OCI-LY1 (cell line): Measurements from ENCODE around the gene YTHDC1.

Source experiments
- H2AFZ ChIP-seq: fragments of 200-600 bp; sonication (generic), shearing (Covaris generic); 2 replicates; pipeline ENCODE4 v1.6.0; 2014; ENCODE audit warnings: antibody characterized with exemption, mild to moderate bottlenecking, low read length
- H3F3A ChIP-seq: fragments of 200-600 bp; sonication (generic), shearing (Covaris generic); 2 replicates; pipeline ENCODE4 v1.6.0; 2014; ENCODE audit warnings: mild to moderate bottlenecking, antibody characterized with exemption, low read length, moderate library complexity; ENCODE audit not compliant: insufficient read depth
- H3K27ac ChIP-seq: fragments of 200-600 bp; sonication (generic); 2 replicates; pipeline ENCODE4 v1.5.1; 2014; ENCODE audit warnings: low read length, mixed run types, mild to moderate bottlenecking, low read depth; ENCODE audit not compliant: poor library complexity, severe bottlenecking
- H3K27me3 ChIP-seq: fragments of 200-600 bp; sonication (generic); 2 replicates; pipeline ENCODE4 v1.6.0; 2014; ENCODE audit warnings: antibody characterized with exemption, mild to moderate bottlenecking, low read length, moderate library complexity; ENCODE audit not compliant: insufficient read depth
- H3K36me3 ChIP-seq: fragments of 200-600 bp; sonication (generic); 2 replicates; pipeline ENCODE4 v1.6.1; 2014; ENCODE audit warnings: mild to moderate bottlenecking, antibody characterized with exemption, low read length, moderate library complexity, mixed read lengths; ENCODE audit not compliant: insufficient read depth
- H3K4me1 ChIP-seq: fragments of 200-600 bp; sonication (generic); 2 replicates; pipeline ENCODE4 v1.5.1; 2014; ENCODE audit warnings: mild to moderate bottlenecking, low read length, moderate library complexity; ENCODE audit not compliant: insufficient read depth, severe bottlenecking
- H3K4me2 ChIP-seq: fragments of 200-600 bp; sonication (generic), shearing (Covaris generic); 2 replicates; pipeline ENCODE4 v1.6.1; 2014; ENCODE audit warnings: low read length
- H3K4me3 ChIP-seq: fragments of 200-600 bp; sonication (generic); 2 replicates; pipeline ENCODE4 v1.5.1; 2014; ENCODE audit warnings: low read length, low read depth, mild to moderate bottlenecking, mixed read lengths; ENCODE audit not compliant: poor library complexity, severe bottlenecking
- H3K79me2 ChIP-seq: fragments of 200-600 bp; shearing (Covaris generic); 2 replicates; pipeline ENCODE4 v1.6.1; 2016; ENCODE audit warnings: mixed run types, low read length, mixed read lengths; ENCODE audit not compliant: insufficient read depth
- H3K9ac ChIP-seq: fragments of 200-600 bp; sonication (generic), shearing (Covaris generic); 2 replicates; pipeline ENCODE4 v1.6.1; 2014; ENCODE audit warnings: mild to moderate bottlenecking, low read length, mixed read lengths
- H3K9me2 ChIP-seq: fragments of 200-600 bp; sonication (generic), shearing (Covaris generic); 2 replicates; pipeline ENCODE4 v1.6.1; 2014; ENCODE audit warnings: low read depth, mild to moderate bottlenecking, low read length, mixed read lengths
- H3K9me3 ChIP-seq: fragments of 200-600 bp; shearing (Covaris generic); 2 replicates; pipeline ENCODE4 v1.6.1; 2014; ENCODE audit warnings: low read length, mixed read lengths
- H4K20me1 ChIP-seq: fragments of 200-600 bp; sonication (generic), shearing (Covaris generic); 2 replicates; pipeline ENCODE4 v1.6.0; 2016; ENCODE audit warnings: mild to moderate bottlenecking, low read length; ENCODE audit not compliant: insufficient read depth
- EZH2 ChIP-seq: fragments of 200-600 bp; sonication (generic), shearing (Covaris generic); IDR thresholded peaks from 2 replicates; pipeline ENCODE4 v1.8.0; 2017; ENCODE audit warnings: borderline replicate concordance, mixed run types, mild to moderate bottlenecking, antibody characterized with exemption, low read length, moderate library complexity, mixed read lengths
- TF ChIP-seq, protein P1 (sequence below): fragments of 200-600 bp; sonication (generic), shearing (Covaris generic); IDR thresholded peaks from 2 replicates; pipeline ENCODE4 v1.5.1; 2017; ENCODE audit warnings: mild to moderate bottlenecking, antibody characterized with exemption, low read length, moderate library complexity, mixed read lengths

The YTHDC1 gene

DNA sequence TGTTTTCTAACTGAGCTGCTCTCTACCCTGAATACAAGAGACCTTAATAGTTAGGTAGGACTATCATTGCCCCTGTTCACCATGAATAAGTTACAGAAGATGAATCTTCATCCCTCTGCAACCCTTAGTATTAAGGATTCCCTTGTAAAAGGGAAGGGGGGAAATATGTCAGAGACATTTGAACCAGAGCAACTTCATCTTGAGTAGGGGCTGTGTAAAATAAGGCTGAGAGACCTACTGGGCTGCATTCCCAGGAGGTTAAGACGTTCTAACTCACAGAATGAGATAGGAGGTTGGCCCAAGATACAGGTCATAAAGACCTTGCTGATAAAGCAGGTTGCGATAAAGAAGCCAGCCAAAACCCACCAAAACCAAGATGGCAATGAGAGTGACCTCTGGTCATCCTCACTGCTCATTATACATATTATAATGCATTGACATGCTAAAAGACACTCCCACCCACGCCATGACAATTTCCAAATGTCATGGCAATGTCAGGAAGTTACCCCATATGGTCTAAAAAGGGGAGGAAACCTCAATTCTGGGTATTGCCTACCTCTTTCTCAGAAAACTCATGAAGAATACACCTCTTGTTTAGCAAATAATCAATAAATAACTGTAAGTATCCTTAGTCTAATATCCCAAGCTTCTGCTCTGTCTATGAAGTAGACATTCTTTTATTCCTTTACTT is 84.9 kb downstream of the YTHDC1 start:
- Histone ChIP-seq H3K4me3 (no peak overlapping the region), H3K9ac (no peak overlapping the region), H3K4me2 (no peak overlapping the region), H3K4me1 (no peaks in the 10 kb centered on the region), H3F3A (no peaks in the 10 kb centered on the region), H4K20me1 (no peaks in the 10 kb centered on the region), H3K9me2 (no peaks in the 10 kb centered on the region), H3K27me3 (no peaks in the 10 kb centered on the region), H3K36me3 (no peaks in the 10 kb centered on the region), H3K79me2 (no peaks in the 10 kb centered on the region), H2AFZ (no peak overlapping the region), H3K9me3 (no peaks in the 10 kb centered on the region), H3K27ac (no peak overlapping the region)
- TF ChIP-seq EZH2 = no peak
- TF ChIP-seq, protein P1, sequence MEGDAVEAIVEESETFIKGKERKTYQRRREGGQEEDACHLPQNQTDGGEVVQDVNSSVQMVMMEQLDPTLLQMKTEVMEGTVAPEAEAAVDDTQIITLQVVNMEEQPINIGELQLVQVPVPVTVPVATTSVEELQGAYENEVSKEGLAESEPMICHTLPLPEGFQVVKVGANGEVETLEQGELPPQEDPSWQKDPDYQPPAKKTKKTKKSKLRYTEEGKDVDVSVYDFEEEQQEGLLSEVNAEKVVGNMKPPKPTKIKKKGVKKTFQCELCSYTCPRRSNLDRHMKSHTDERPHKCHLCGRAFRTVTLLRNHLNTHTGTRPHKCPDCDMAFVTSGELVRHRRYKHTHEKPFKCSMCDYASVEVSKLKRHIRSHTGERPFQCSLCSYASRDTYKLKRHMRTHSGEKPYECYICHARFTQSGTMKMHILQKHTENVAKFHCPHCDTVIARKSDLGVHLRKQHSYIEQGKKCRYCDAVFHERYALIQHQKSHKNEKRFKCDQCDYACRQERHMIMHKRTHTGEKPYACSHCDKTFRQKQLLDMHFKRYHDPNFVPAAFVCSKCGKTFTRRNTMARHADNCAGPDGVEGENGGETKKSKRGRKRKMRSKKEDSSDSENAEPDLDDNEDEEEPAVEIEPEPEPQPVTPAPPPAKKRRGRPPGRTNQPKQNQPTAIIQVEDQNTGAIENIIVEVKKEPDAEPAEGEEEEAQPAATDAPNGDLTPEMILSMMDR = no peak
